Keratinocyte (primary cell): ENCODE data around the gene TTC13.

Source experiments
- EZH2 ChIP-seq: IDR thresholded peaks from one replicate; pipeline ENCODE4 v1.6.1; 2012; ENCODE audit warnings: inconsistent platforms, mild to moderate bottlenecking, low read length, moderate library complexity
- TF ChIP-seq, protein P1 (sequence below), 3 experiments: IDR thresholded peaks in 1 of 3; conservative IDR thresholded peaks in 1 of 3; optimal IDR thresholded peaks in 1 of 3; 2 replicates in 2 of 3; 3 replicates in 1 of 3; pipeline versions ENCODE3 to v1.5.1; 2011; ENCODE audit warnings: low read length in 3 of 3, mild to moderate bottlenecking in 3 of 3, moderate library complexity in 2 of 3, control low read depth in 1 of 3, inconsistent platforms in 1 of 3; ENCODE audit not compliant: insufficient read depth in 2 of 3; ENCODE audit errors: extremely low read depth in 1 of 3

DNA sequence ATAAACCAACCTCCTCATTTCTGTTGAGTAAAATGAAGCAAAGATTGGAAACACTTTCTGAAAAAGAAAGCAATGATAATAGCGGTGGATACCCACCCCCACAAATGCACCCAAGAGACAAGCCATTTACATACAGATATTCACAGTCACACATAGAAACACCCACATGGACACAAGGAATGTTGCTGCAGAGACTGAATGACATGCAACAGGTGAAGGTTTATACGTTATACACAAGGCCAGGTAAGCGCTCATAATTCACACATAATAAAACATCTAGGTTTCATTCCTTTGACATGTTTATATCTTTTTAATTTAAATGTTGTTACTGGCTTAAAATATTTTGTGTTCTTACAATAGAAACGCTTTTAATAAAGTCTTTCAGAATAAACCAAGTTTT lies 21.5 kb upstream of the TTC13 start:
- TF ChIP-seq, protein P1, sequence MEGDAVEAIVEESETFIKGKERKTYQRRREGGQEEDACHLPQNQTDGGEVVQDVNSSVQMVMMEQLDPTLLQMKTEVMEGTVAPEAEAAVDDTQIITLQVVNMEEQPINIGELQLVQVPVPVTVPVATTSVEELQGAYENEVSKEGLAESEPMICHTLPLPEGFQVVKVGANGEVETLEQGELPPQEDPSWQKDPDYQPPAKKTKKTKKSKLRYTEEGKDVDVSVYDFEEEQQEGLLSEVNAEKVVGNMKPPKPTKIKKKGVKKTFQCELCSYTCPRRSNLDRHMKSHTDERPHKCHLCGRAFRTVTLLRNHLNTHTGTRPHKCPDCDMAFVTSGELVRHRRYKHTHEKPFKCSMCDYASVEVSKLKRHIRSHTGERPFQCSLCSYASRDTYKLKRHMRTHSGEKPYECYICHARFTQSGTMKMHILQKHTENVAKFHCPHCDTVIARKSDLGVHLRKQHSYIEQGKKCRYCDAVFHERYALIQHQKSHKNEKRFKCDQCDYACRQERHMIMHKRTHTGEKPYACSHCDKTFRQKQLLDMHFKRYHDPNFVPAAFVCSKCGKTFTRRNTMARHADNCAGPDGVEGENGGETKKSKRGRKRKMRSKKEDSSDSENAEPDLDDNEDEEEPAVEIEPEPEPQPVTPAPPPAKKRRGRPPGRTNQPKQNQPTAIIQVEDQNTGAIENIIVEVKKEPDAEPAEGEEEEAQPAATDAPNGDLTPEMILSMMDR (optimal IDR thresholded peaks at IDR 0.05 in 1 of 3, IDR thresholded peaks at IDR 0.05 in 1 of 3, conservative IDR thresholded peaks at IDR 0.05 in 1 of 3; ENCODE audit: extremely low read depth in 1 of 3, insufficient read depth in 2 of 3, low read length in 3 of 3), result no peak
- TF ChIP-seq EZH2, result no peak
